GM12892 (cell line): Measurements from ENCODE around the gene WDR90.

Source experiments
- POLR2AphosphoS5 ChIP-seq: IDR thresholded peaks from 2 replicates; pipeline ENCODE4 v1.6.1; 2011; ENCODE audit warnings: low read depth, low read length, control low read depth
- TAF1 ChIP-seq: IDR thresholded peaks from 2 replicates; pipeline ENCODE4 v1.6.1; 2011; ENCODE audit warnings: low read depth, mild to moderate bottlenecking, control low read depth, low read length, borderline replicate concordance

DNA sequence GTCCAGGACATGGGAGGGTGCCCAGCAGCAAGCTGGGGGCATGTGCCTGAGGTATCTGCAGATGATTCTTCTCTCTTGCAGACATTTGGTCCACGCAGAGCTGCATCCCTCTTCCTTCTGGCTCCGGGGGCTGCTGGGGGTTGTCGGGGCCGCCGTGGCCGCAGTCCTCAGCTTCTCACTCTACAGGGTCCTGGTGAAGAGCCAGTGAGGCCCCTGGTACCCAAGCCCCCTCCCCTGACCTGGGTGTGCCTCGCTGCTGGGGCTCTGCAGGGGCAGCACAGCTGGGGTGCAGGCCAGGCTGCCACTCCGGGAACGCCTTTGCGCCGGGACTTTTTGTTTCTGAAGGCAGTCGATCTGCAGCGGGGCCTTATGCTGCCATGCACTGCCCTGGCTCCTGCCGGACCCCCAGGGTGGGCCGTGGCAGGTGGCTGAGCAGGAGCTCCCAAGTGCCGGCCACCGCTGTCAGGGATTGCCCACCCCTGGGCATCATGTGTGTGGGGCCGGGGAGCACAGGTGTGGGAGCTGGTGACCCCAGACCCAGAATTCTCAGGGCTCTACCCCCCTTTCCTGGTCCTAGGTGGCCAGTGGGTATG is 24.3 kb downstream of the WDR90 start:
- TF ChIP-seq POLR2AphosphoS5 (no peak), TAF1 (no peak)
